Skeletal muscle satellite cell (primary cell): ENCODE measurements around the gene ACSS2. TPM values are rescaled to one million over a fixed set of nuclear protein-coding genes. Genes with fewer than 3 reads are reported as not detected.

Experiments used
- H3K27me3 ChIP-seq: 2 replicates; pipeline ENCODE4 v1.7.0; 2013; ENCODE audit warnings: low read length; ENCODE audit not compliant: control insufficient read depth, insufficient read depth
- H3K36me3 ChIP-seq: 2 replicates; pipeline ENCODE4 v1.7.0; 2013; ENCODE audit warnings: mild to moderate bottlenecking, control low read depth, low read length; ENCODE audit not compliant: insufficient read depth
- H3K4me1 ChIP-seq: 2 replicates; pipeline ENCODE4 v1.7.0; 2013; ENCODE audit warnings: low read length; ENCODE audit not compliant: control insufficient read depth, insufficient read depth
- H3K4me2 ChIP-seq: 2 replicates; pipeline ENCODE4 v1.7.0; 2013; ENCODE audit warnings: mild to moderate bottlenecking, low read length
- H3K4me3 ChIP-seq: 2 replicates; pipeline ENCODE4 v1.7.0; 2013; ENCODE audit warnings: low read length
- H3K9ac ChIP-seq: 2 replicates; pipeline ENCODE4 v1.7.0; 2013; ENCODE audit warnings: mild to moderate bottlenecking, low read depth, low read length, moderate library complexity
- H3K9me3 ChIP-seq: replicated peaks from 2 replicates; pipeline ENCODE4 v1.7.0; 2013; ENCODE audit warnings: mild to moderate bottlenecking, control low read depth, low read length
- total RNA-seq: library from RNA; depleted of rRNA; stranded (reverse); fragments of >200 nt; gene quantifications from 2 replicates; pipeline ENCODE4 v1.2.3, GENCODE V29; 2012; rRNA removed

Gene ACSS2, protein sequence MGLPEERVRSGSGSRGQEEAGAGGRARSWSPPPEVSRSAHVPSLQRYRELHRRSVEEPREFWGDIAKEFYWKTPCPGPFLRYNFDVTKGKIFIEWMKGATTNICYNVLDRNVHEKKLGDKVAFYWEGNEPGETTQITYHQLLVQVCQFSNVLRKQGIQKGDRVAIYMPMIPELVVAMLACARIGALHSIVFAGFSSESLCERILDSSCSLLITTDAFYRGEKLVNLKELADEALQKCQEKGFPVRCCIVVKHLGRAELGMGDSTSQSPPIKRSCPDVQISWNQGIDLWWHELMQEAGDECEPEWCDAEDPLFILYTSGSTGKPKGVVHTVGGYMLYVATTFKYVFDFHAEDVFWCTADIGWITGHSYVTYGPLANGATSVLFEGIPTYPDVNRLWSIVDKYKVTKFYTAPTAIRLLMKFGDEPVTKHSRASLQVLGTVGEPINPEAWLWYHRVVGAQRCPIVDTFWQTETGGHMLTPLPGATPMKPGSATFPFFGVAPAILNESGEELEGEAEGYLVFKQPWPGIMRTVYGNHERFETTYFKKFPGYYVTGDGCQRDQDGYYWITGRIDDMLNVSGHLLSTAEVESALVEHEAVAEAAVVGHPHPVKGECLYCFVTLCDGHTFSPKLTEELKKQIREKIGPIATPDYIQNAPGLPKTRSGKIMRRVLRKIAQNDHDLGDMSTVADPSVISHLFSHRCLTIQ
- total RNA-seq: 21.0 and 39.5 TPM in 2 replicates

DNA sequence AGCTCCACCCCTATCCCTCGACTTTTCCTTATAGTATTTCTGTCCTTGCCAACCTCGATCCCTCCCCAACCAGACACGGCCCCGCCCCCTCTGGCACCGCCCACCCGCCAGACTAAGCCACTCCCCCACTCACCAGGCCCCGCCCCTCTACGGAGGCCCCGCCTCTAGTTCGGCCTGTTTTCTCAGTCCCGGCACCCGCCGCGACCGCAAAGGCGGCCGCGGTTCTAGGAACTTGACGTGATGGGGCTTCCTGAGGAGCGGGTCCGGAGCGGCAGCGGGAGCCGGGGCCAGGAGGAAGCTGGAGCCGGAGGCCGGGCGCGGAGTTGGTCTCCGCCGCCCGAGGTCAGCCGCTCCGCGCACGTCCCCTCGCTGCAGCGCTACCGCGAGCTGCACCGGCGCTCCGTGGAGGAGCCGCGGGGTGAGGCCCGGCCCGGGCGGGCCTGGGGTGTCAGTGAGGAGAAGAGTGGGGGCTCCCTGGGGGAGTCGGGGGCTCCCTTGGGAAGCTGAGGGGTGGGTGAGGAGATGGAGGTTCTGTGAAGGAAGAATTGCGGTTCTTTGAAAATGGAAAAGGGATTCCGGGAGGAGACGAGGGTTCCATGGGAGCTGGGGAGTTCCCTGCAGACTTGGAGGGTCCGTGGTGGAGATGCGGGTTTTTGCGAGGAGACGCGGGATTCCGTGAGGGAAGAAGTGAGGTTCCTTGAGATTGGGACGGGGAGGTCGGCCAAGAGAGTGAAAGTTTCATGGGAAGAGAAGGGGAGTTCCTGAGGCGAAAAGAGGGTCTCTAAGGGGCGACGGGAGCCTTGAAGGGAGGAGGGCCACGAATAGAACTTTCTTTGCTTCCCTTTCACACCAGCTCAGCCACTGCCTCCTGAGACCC lies at the start of gene ACSS2:
TSS of gene ACSS2 (plus strand) at position 207 of the 877 bp plus-strand sequence. CDS start at position 241, 34 bp downstream.
- Histone ChIP-seq H3K9ac (peak within 1 kb of the TSS; percentile 84), H3K4me2 (peak within 1 kb of the TSS; percentile 87), H3K36me3 (no peaks in the 10 kb centered on the region), H3K4me3 (peak within 1 kb of the TSS; percentile 83), H3K9me3 (no peaks in the 10 kb centered on the region), H3K27me3 (no peaks in the 10 kb centered on the region), H3K4me1 (peaks cover 19% of the 10 kb centered on the region)

- peaks cover 41% of the 10 kb centered on the region for H3K27me3 ChIP-seq
- no peaks in the 10 kb centered on the region for H3K36me3 ChIP-seq
- H3K9ac ChIP-seq: no peak overlapping the region
- no peaks in the 10 kb centered on the region for H3K9me3 ChIP-seq
- H3K4me1 ChIP-seq: peaks cover 6% of the 10 kb centered on the region
- H3K4me3 ChIP-seq: no peak overlapping the region
- no peak overlapping the region for H3K4me2 ChIP-seq
Measured at GRCh38 chr20:34829191-34829590, 47.2 kb upstream of the ACSS2 start.

DNA sequence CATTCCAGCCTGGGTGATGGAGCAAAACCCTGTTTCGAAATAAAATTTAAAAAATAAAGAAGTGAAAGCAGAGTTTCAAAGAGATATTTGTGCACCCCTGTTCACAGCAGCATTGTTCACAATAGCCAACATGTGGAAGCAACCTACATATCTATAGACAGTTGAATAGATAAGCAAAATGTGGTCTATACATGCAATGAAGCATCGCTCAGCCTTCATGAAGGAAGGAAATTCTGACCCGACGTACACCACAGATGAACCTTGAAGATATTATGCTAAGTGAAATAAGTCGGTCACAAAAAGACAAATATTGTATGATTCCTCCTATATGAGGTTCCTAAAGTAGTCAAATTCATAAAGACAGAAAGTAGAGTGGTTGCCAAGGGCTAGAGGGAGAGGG lies 44.5 kb upstream of the ACSS2 start:
- H3K4me1 ChIP-seq: no peaks in the 10 kb centered on the region
- no peak overlapping the region for H3K9ac ChIP-seq
- H3K4me3 ChIP-seq: no peak overlapping the region
- no peak overlapping the region for H3K4me2 ChIP-seq
- H3K9me3 ChIP-seq: no peaks in the 10 kb centered on the region
- H3K27me3 ChIP-seq: peaks cover 41% of the 10 kb centered on the region
- no peaks in the 10 kb centered on the region for H3K36me3 ChIP-seq

DNA sequence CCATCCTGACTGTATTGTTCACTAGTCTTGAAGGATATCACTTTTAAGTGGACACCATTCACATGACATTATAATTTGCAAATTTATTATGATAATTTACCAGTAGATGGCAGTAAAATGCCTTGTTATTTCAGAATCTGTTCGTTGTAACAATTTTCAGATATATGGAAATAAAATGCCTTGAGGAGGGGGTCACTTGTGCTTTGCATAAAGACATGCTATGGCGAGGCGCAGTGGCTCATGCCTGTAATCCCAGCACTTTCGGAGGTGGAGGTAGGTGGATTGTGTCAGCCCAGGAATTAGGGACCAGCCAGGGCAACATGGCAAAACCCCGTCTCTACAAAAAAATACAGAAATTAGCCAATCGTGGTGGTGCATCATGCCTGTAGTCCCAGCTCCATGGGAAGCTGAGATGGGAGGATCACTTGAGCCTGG lies 41.9 kb upstream of the ACSS2 start:
- no peaks in the 10 kb centered on the region for H3K36me3 ChIP-seq
- H3K27me3 ChIP-seq: peaks cover 34% of the 10 kb centered on the region
- H3K9ac ChIP-seq: no peak overlapping the region
- no peaks in the 10 kb centered on the region for H3K4me1 ChIP-seq
- no peaks in the 10 kb centered on the region for H3K9me3 ChIP-seq
- peak overlapping the region; percentile 53 for H3K4me2 ChIP-seq
- no peak overlapping the region for H3K4me3 ChIP-seq

DNA sequence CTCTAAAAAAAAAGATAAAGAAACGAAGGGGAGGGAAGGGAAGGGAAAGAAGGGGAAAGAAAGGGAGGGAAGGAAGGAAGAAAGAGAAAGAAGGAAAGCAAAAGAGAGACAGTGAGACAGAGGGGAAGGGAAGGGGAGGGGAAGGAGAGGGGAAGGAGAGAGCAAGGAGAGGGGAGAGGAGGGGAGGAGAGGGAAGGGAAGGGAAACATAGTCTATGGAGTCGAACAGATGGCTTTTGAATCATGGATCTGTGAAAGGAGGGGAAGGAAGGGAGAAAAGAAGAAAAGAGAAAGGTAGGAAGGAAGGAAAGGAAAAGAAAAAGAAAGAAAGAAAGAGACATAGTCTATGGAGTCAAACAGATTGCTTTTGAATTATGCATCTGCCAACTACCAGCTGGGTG lies 34.3 kb upstream of the ACSS2 start:
- Histone ChIP-seq H3K9me3 (no peaks in the 10 kb centered on the region), H3K4me3 (no peak overlapping the region), H3K36me3 (no peaks in the 10 kb centered on the region), H3K4me1 (no peaks in the 10 kb centered on the region), H3K27me3 (peaks cover 6% of the 10 kb centered on the region), H3K9ac (no peak overlapping the region), H3K4me2 (no peak overlapping the region)

- Histone ChIP-seq H3K36me3 (no peaks in the 10 kb centered on the region), H3K4me3 (no peak overlapping the region), H3K4me1 (no peaks in the 10 kb centered on the region), H3K27me3 (peaks cover 6% of the 10 kb centered on the region), H3K9me3 (no peaks in the 10 kb centered on the region), H3K9ac (no peak overlapping the region), H3K4me2 (no peak overlapping the region)
Measured at GRCh38 chr20:34843421-34843820, 33.0 kb upstream of the ACSS2 start.

DNA sequence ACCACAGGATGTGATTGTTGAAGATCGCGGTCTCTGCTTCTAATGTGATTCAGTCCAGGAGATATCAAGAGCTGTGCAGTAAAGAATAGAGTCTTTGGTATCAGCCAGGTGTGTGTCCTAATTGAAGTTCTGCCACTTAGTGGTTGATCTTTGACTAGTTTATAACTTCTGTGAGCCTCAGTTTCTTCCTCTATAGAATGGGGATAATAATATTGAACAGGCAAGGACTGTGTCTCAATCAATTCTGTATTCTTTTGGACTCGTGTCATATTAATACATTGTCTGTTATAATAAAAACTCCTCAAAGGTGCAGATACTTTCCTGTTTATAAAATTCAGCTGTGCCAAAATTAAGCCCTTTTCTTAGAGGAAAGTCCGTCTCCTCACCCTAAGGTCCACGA lies 27.8 kb upstream of the ACSS2 start:
- Histone ChIP-seq H3K4me1 (no peaks in the 10 kb centered on the region), H3K4me3 (no peak overlapping the region), H3K4me2 (no peak overlapping the region), H3K9ac (no peak overlapping the region), H3K36me3 (peaks cover 8% of the 10 kb centered on the region), H3K9me3 (no peaks in the 10 kb centered on the region), H3K27me3 (no peaks in the 10 kb centered on the region)

- no peak overlapping the region for H3K4me3 ChIP-seq
- peaks cover 8% of the 10 kb centered on the region for H3K36me3 ChIP-seq
- H3K4me2 ChIP-seq: no peak overlapping the region
- no peaks in the 10 kb centered on the region for H3K27me3 ChIP-seq
- no peaks in the 10 kb centered on the region for H3K4me1 ChIP-seq
- no peaks in the 10 kb centered on the region for H3K9me3 ChIP-seq
- H3K9ac ChIP-seq: no peak overlapping the region
Measured at GRCh38 chr20:34849778-34850177, 26.6 kb upstream of the ACSS2 start.

DNA sequence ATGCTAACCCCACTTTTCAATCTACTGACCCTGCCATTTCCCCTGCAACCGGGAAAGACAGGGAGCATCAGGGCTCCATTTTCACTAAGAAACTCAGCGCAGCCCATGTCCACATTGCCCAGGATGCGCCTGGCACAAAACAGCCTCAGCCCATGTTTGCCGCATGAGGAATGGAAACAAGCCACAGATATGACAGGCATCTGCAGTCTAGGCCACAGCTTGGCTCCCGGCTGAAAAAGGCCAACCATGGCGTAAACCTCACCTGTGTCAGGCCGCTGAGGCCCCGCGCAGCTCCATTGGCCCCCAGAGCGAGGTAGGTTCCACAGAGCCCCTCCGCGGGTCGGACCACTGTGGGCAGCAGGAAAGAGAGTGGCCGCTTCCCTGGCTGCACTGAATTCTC lies 25.4 kb upstream of the ACSS2 start:
- Histone ChIP-seq H3K9ac (no peak overlapping the region), H3K27me3 (no peaks in the 10 kb centered on the region), H3K4me2 (no peak overlapping the region), H3K36me3 (peaks cover 8% of the 10 kb centered on the region), H3K4me1 (no peaks in the 10 kb centered on the region), H3K9me3 (no peaks in the 10 kb centered on the region), H3K4me3 (no peak overlapping the region)

GRCh38 chr20:34852298-34852697 lies 24.1 kb upstream of the ACSS2 start:
- Histone ChIP-seq H3K9me3 (no peaks in the 10 kb centered on the region), H3K27me3 (no peaks in the 10 kb centered on the region), H3K36me3 (peaks cover 15% of the 10 kb centered on the region), H3K4me1 (no peaks in the 10 kb centered on the region), H3K9ac (no peak overlapping the region), H3K4me3 (no peak overlapping the region), H3K4me2 (no peak overlapping the region)

DNA sequence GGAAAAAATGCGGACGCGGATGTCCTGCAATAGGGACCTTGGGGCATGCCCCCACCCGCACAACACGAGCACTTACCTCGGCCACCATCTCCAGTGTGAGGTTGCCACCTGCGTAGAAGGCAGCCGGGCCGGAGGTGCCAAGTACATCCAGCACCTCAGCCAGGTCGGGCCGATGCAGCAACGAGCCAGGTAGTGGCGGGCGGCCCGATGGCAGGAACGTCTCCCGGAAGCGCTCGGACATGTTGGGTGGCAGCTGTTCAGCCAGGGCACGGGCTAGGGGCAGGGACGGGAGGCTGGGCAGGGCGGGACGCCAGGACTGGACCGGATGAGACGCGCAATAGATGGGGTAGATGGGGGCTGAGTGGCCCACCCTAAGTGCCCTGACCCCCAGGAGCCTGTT lies 17.0 kb upstream of the ACSS2 start:
- Histone ChIP-seq H3K4me1 (peaks cover 4% of the 10 kb centered on the region), H3K9me3 (no peaks in the 10 kb centered on the region), H3K4me2 (no peak overlapping the region), H3K9ac (no peak overlapping the region), H3K27me3 (no peaks in the 10 kb centered on the region), H3K36me3 (peaks cover 7% of the 10 kb centered on the region), H3K4me3 (no peak overlapping the region)
